HepG2 (cell line): Measurements from ENCODE around the gene IL21R.

ENCODE experiments used
- BRD4 ChIP-seq: sonication (generic); formaldehyde crosslinking; IDR thresholded peaks from 2 replicates; pipeline ENCODE4 v1.4.0; 2020; ENCODE audit warnings: missing genetic modification reagents
- GABPA ChIP-seq, 2 experiments: IDR thresholded peaks; 2 replicates each; pipeline ENCODE4 v1.6.1; 2011 to 2016; ENCODE audit warnings: low read depth in 2 of 2, low read length in 1 of 2, missing biosample characterization in 1 of 2, missing genetic modification characterization in 1 of 2
- HDAC1 ChIP-seq: sonication (generic); formaldehyde crosslinking; IDR thresholded peaks from 2 replicates; pipeline ENCODE4 v1.5.1; 2020; ENCODE audit warnings: mild to moderate bottlenecking, missing genetic modification reagents
- SMAD1 ChIP-seq: sonication (generic); formaldehyde crosslinking; IDR thresholded peaks from 2 replicates; pipeline ENCODE4 v1.4.0; 2020; ENCODE audit warnings: missing genetic modification reagents, low read depth, mild to moderate bottlenecking, borderline replicate concordance
- SMC3 ChIP-seq: IDR thresholded peaks from 2 replicates; pipeline ENCODE4 v1.6.1; 2011; ENCODE audit warnings: low read length, improper control_type of control experiment
- SNAI1 ChIP-seq: sonication (generic); formaldehyde crosslinking; IDR thresholded peaks from 2 replicates; pipeline ENCODE4 v1.5.0; 2020; ENCODE audit warnings: mild to moderate bottlenecking, missing genetic modification reagents, borderline replicate concordance
- TAF15 ChIP-seq: fragments of 200-400 bp; formaldehyde crosslinking; IDR thresholded peaks from one replicate; pipeline ENCODE4 v1.6.1; 2018; ENCODE audit warnings: mild to moderate bottlenecking, low read depth, low read length; ENCODE audit not compliant: poor library complexity, severe bottlenecking
- ZNF343 ChIP-seq: sonication (generic); formaldehyde crosslinking; IDR thresholded peaks from 2 replicates; pipeline ENCODE4 v1.4.0; 2020; ENCODE audit warnings: mild to moderate bottlenecking, missing genetic modification reagents
- TF ChIP-seq, protein P1 (sequence below): conservative IDR thresholded peaks from 2 replicates; pipeline ENCODE4 v1.6.1; 2018; ENCODE audit warnings: missing genetic modification reagents
- TF ChIP-seq, protein P2 (sequence below): sonication (generic); formaldehyde crosslinking; IDR thresholded peaks from 2 replicates; pipeline ENCODE4 v1.5.0; 2020; ENCODE audit warnings: mild to moderate bottlenecking, missing genetic modification reagents, moderate library complexity

DNA sequence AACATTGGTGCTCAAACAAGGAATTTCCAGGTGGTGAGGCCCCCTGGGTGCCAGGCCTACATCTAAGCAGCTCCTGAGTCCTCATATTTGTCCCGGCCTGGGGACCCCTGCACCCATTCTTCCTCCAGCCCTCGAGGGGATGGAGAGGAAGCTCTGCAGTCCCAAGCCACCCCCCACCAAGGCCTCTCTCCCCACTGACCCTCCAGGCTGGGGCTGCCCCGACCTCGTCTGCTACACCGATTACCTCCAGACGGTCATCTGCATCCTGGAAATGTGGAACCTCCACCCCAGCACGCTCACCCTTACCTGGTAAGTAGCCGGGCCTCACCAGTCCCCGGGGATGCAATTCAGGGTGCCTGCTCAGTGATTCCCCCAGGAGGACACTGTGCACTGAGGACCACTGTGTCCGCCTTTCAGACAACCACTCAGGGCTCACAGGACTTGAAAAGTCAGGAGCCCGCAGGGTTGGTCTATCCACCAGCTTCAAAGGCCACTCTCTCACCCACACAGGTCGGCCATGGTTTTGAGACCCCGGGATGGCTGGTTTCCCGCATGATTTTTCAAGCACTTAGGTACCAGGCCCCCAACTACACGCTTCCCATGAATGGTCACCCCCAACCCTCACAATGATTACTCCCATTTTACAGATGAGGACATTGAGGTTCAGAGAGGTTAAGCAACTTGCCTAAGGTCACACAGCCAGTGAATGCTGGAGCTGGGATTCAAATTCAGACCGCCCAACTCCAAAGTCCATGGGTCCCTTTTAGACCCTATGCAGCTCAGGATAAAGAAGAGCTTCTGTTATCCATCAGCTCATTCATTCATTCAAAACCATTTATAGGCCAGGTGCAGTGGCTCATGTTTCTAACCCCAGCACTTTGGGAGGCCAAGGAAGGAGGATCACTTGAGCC lies 32.4 kb downstream of the IL21R start:
- TF ChIP-seq GABPA (IDR thresholded peaks at IDR 0.05; ENCODE audit: low read depth, low read length) (no peak), GABPA (CRISPR knock-in tag; IDR thresholded peaks at IDR 0.05; ENCODE audit: low read depth) (no peak), SMAD1 (CRISPR knock-in tag) (no peak), SNAI1 (CRISPR knock-in tag) (no peak), HDAC1 (no peak), ZNF343 (CRISPR knock-in tag) (no peak), TAF15 (no peak), SMC3 (no peak), BRD4 (CRISPR knock-in tag) (no peak)
- TF ChIP-seq, protein P1, sequence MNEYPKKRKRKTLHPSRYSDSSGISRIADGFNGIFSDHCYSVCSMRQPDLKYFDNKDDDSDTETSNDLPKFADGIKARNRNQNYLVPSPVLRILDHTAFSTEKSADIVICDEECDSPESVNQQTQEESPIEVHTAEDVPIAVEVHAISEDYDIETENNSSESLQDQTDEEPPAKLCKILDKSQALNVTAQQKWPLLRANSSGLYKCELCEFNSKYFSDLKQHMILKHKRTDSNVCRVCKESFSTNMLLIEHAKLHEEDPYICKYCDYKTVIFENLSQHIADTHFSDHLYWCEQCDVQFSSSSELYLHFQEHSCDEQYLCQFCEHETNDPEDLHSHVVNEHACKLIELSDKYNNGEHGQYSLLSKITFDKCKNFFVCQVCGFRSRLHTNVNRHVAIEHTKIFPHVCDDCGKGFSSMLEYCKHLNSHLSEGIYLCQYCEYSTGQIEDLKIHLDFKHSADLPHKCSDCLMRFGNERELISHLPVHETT (CRISPR knock-in tag), result no peak
- TF ChIP-seq, protein P2, sequence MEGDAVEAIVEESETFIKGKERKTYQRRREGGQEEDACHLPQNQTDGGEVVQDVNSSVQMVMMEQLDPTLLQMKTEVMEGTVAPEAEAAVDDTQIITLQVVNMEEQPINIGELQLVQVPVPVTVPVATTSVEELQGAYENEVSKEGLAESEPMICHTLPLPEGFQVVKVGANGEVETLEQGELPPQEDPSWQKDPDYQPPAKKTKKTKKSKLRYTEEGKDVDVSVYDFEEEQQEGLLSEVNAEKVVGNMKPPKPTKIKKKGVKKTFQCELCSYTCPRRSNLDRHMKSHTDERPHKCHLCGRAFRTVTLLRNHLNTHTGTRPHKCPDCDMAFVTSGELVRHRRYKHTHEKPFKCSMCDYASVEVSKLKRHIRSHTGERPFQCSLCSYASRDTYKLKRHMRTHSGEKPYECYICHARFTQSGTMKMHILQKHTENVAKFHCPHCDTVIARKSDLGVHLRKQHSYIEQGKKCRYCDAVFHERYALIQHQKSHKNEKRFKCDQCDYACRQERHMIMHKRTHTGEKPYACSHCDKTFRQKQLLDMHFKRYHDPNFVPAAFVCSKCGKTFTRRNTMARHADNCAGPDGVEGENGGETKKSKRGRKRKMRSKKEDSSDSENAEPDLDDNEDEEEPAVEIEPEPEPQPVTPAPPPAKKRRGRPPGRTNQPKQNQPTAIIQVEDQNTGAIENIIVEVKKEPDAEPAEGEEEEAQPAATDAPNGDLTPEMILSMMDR (CRISPR knock-in tag), result no peak
